H9 (cell line): ENCODE data around the gene PADI4. TPM values are rescaled to one million over a fixed set of nuclear protein-coding genes. Genes with fewer than 3 reads are reported as not detected.

Source experiments
- DNase-seq: peaks from one replicate; pipeline ENCODE4 v3.0.0-alpha.2; 2017
- H2AFZ ChIP-seq: one replicate; pipeline ENCODE4 v1.6.1; 2013; ENCODE audit warnings: mild to moderate bottlenecking, low read length, control low read depth, moderate library complexity
- H2AK5ac ChIP-seq: 2 replicates; pipeline ENCODE4 v1.6.1; 2013; ENCODE audit warnings: low read length, control low read depth, mixed read lengths; ENCODE audit not compliant: insufficient read length
- H2BK120ac ChIP-seq: one replicate; pipeline ENCODE4 v1.6.1; 2013; ENCODE audit warnings: low read depth, mild to moderate bottlenecking, low read length, control low read depth, inconsistent platforms; ENCODE audit not compliant: poor library complexity, severe bottlenecking
- H2BK12ac ChIP-seq: 2 replicates; pipeline ENCODE4 v1.6.1; 2013; ENCODE audit warnings: low read length, control low read depth, mixed read lengths, low read depth; ENCODE audit not compliant: insufficient read length
- H2BK15ac ChIP-seq: 2 replicates; pipeline ENCODE4 v1.6.1; 2013; ENCODE audit warnings: low read depth, low read length, control low read depth
- H2BK20ac ChIP-seq: one replicate; pipeline ENCODE4 v1.6.1; 2013; ENCODE audit warnings: low read depth, mild to moderate bottlenecking, low read length, control low read depth, inconsistent platforms; ENCODE audit not compliant: poor library complexity, severe bottlenecking
- H2BK5ac ChIP-seq: 2 replicates; pipeline ENCODE4 v1.6.1; 2013; ENCODE audit warnings: low read length, control low read depth, mixed read lengths; ENCODE audit not compliant: insufficient read length
- H3K14ac ChIP-seq: 2 replicates; pipeline ENCODE4 v1.6.1; 2013; ENCODE audit warnings: low read length, control low read depth; ENCODE audit not compliant: insufficient read depth
- H3K18ac ChIP-seq: 2 replicates; pipeline ENCODE4 v1.6.1; 2013; ENCODE audit warnings: low read depth, mild to moderate bottlenecking, mixed read lengths, low read length, control low read depth; ENCODE audit not compliant: insufficient read length
- H3K23ac ChIP-seq: 2 replicates; pipeline ENCODE4 v1.6.1; 2013; ENCODE audit warnings: low read length, control low read depth, mixed read lengths, low read depth; ENCODE audit not compliant: insufficient read length
- H3K23me2 ChIP-seq: 2 replicates; pipeline ENCODE4 v1.6.1; 2013; ENCODE audit warnings: low read depth, mild to moderate bottlenecking, mixed read lengths, low read length, control low read depth; ENCODE audit not compliant: insufficient read length, poor library complexity, severe bottlenecking
- H3K27ac ChIP-seq: 2 replicates; pipeline ENCODE4 v1.5.1; 2013; ENCODE audit warnings: low read length, control low read depth, mixed read lengths, low read depth; ENCODE audit not compliant: insufficient read length
- H3K27me3 ChIP-seq: 2 replicates; pipeline ENCODE4 v1.6.1; 2013; ENCODE audit warnings: low read length, control low read depth, inconsistent platforms; ENCODE audit not compliant: insufficient read depth
- H3K4ac ChIP-seq: 2 replicates; pipeline ENCODE4 v1.6.1; 2013; ENCODE audit warnings: low read depth, mild to moderate bottlenecking, control low read depth, inconsistent platforms, low read length, moderate library complexity
- H3K4me1 ChIP-seq: 2 replicates; pipeline ENCODE4 v1.6.1; 2013; ENCODE audit warnings: low read length, control low read depth, inconsistent platforms; ENCODE audit not compliant: insufficient read depth
- H3K4me2 ChIP-seq: 2 replicates; pipeline ENCODE4 v1.6.1; 2013; ENCODE audit warnings: low read length, control low read depth, mixed read lengths; ENCODE audit not compliant: insufficient read length, insufficient read depth
- H3K56ac ChIP-seq: 2 replicates; pipeline ENCODE4 v1.6.1; 2013; ENCODE audit warnings: low read depth, mild to moderate bottlenecking, mixed read lengths, low read length, control low read depth; ENCODE audit not compliant: insufficient read length
- H3K79me1 ChIP-seq: 2 replicates; pipeline ENCODE4 v1.6.1; 2013; ENCODE audit warnings: low read depth, mild to moderate bottlenecking, moderate library complexity, low read length, control low read depth, inconsistent platforms; ENCODE audit not compliant: insufficient read depth, poor library complexity, severe bottlenecking
- H3K79me2 ChIP-seq: 2 replicates; pipeline ENCODE4 v1.6.1; 2013; ENCODE audit warnings: low read length, control low read depth, inconsistent platforms; ENCODE audit not compliant: insufficient read depth
- H3K9ac ChIP-seq: 2 replicates; pipeline ENCODE4 v1.6.1; 2013; ENCODE audit warnings: low read length, control low read depth, mixed read lengths; ENCODE audit not compliant: insufficient read length; ENCODE audit errors: extremely low read depth
- H3K9me3 ChIP-seq: one replicate; pipeline ENCODE4 v1.6.1; 2013; ENCODE audit warnings: low read depth, low read length, inconsistent platforms; ENCODE audit not compliant: control insufficient read depth
- H3T11ph ChIP-seq: one replicate; pipeline ENCODE4 v1.6.1; 2013; ENCODE audit warnings: mild to moderate bottlenecking, low read length, control low read depth, inconsistent platforms
- H4K20me1 ChIP-seq: one replicate; pipeline ENCODE4 v1.6.1; 2013; ENCODE audit not compliant: control insufficient read depth, insufficient read length, insufficient read depth
- H4K5ac ChIP-seq: 2 replicates; pipeline ENCODE4 v1.6.1; 2013; ENCODE audit warnings: low read depth, mild to moderate bottlenecking, mixed read lengths, low read length, control low read depth; ENCODE audit not compliant: insufficient read length
- H4K8ac ChIP-seq: replicated peaks from 2 replicates; pipeline ENCODE4 v1.6.1; 2013; ENCODE audit warnings: low read length, control low read depth, mixed read lengths, low read depth; ENCODE audit not compliant: insufficient read length
- H4K91ac ChIP-seq: 2 replicates; pipeline ENCODE4 v1.6.1; 2013; ENCODE audit warnings: low read depth, mild to moderate bottlenecking, moderate library complexity, mixed read lengths, low read length, control low read depth; ENCODE audit not compliant: insufficient read length
- H3K27ac Mint-ChIP-seq, 3 experiments: 2 replicates in 2 of 3; 3 replicates in 1 of 3; pipeline ENCODE4 v1.8.0; 2020 to 2021; ENCODE audit warnings: mixed read lengths in 3 of 3, mild to moderate bottlenecking in 1 of 3, moderate library complexity in 1 of 3
- H3K27me3 Mint-ChIP-seq: 2 replicates; pipeline ENCODE4 v1.8.0; 2021; ENCODE audit warnings: low read depth, mild to moderate bottlenecking, moderate library complexity, mixed read lengths
- H3K36me3 Mint-ChIP-seq, 3 experiments: 2 replicates in 2 of 3; 3 replicates in 1 of 3; pipeline ENCODE4 v1.8.0; 2020 to 2021; ENCODE audit warnings: low read depth in 3 of 3, mixed read lengths in 3 of 3; ENCODE audit not compliant: insufficient read depth in 1 of 3
- H3K4me1 Mint-ChIP-seq, 2 experiments: 2 replicates each; pipeline ENCODE4 v1.8.0; 2020; ENCODE audit warnings: mixed read lengths in 2 of 2
- H3K4me3 Mint-ChIP-seq, 2 experiments: 2 replicates in 1 of 2; 3 replicates in 1 of 2; pipeline ENCODE4 v1.8.0; 2020 to 2021; ENCODE audit warnings: mild to moderate bottlenecking in 2 of 2, mixed read lengths in 2 of 2, moderate library complexity in 1 of 2
- H3K9me3 Mint-ChIP-seq, 2 experiments: 2 replicates in 1 of 2; 3 replicates in 1 of 2; pipeline ENCODE4 v1.8.0; 2020; ENCODE audit warnings: mild to moderate bottlenecking in 2 of 2, mixed read lengths in 2 of 2, moderate library complexity in 1 of 2
- CTCF ChIP-seq: fragments of 200-600 bp; sonication (generic); conservative IDR thresholded peaks from 3 replicates; pipeline ENCODE4 v1.8.0; 2021; ENCODE audit warnings: antibody characterized with exemption, mild to moderate bottlenecking
- WGBS: extraction: QIAGEN DNeasy Blood & Tissue Kit; methylation state at CpG from one replicate; pipeline ENCODE4 v1.1.7; 2013; ENCODE audit warnings: missing lambda C conversion rate, low lambda C conversion rate, mixed read lengths; ENCODE audit not compliant: insufficient read length; ENCODE audit errors: extremely low coverage; 5-methylcytosine and 5-hydroxymethylcytosine counted together
- total RNA-seq: library from RNA; stranded (reverse); gene quantifications from 2 replicates; pipeline ENCODE4 v1.2.1, GENCODE V29; 2021

PADI4 gene
- total RNA-seq, 1 experiment from 2014 or later: 0.13 TPM

DNA sequence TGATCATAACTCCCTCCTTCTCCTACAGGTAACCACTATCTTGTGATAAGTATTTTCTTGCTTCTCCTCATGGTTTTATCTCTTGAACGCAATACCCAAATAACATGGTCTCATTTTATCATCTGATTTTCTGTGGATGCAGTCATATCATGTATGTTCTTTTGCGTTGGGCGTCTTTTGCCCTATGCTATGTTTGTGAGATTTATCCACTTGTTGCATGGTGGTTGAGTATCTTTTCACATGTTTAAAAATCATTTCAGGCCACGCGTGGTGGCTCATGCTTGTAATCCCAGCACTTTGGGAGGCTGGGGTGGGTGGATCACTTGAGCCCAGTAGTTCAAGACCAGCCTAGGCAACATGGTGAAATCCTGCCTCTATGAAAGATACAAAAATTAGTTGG is 43.5 kb upstream of the PADI4 start:
- no peaks in the 10 kb centered on the region for H3K79me2 ChIP-seq
- no peak overlapping the region for H2BK12ac ChIP-seq
- no peak overlapping the region for H2BK20ac ChIP-seq
- H3K4me1 ChIP-seq: no peaks in the 10 kb centered on the region
- H3K23me2 ChIP-seq: no peaks in the 10 kb centered on the region
- no peak overlapping the region for H2AK5ac ChIP-seq
- Mint-ChIP-seq H3K36me3 (peaks cover 0 to 5% (median 0%) of the 10 kb centered on the region in 3 experiments; a peak in 2 of 7 replicates), H3K9me3 (peaks cover 4 to 5% of the 10 kb centered on the region in 2 experiments; a peak in 4 of 5 replicates), H3K4me3 (no peak overlapping the region), H3K27ac (no peak overlapping the region), H3K4me1 (peaks cover 0 to 4% of the 10 kb centered on the region in 2 experiments; a peak in 2 of 4 replicates), H3K27me3 (no peaks in the 10 kb centered on the region)
- WGBS: no CpG with 5 or more reads among the region's 5 CpGs
- H3K4me2 ChIP-seq: no peak overlapping the region
- H3K27ac ChIP-seq: no peak overlapping the region
- no peak overlapping the region for H2BK15ac ChIP-seq
- no peak overlapping the region for H3K56ac ChIP-seq
- no peak overlapping the region for H3K18ac ChIP-seq
- H3K4ac ChIP-seq: no peak overlapping the region
- H3K9ac ChIP-seq: no peak overlapping the region
- TF ChIP-seq CTCF: no peak
- H4K5ac ChIP-seq: no peak overlapping the region
- H3K14ac ChIP-seq: no peak overlapping the region
- no peaks in the 10 kb centered on the region for H4K20me1 ChIP-seq
- no peaks in the 10 kb centered on the region for H3K27me3 ChIP-seq
- no peaks in the 10 kb centered on the region for H3K79me1 ChIP-seq
- H3K23ac ChIP-seq: no peak overlapping the region
- no peak overlapping the region for H4K91ac ChIP-seq
- H3T11ph ChIP-seq: no peak overlapping the region
- no peak overlapping the region for H2BK5ac ChIP-seq
- DNase-seq: no peak
- no peaks in the 10 kb centered on the region for H3K9me3 ChIP-seq
- H2AFZ ChIP-seq: no peak overlapping the region
- no peak overlapping the region for H2BK120ac ChIP-seq
- H4K8ac ChIP-seq: no peak overlapping the region
